Lower lobe of right lung (tissue), 2 donors: ENCODE measurements around the gene IMP3. TPM values are rescaled to one million over a fixed set of nuclear protein-coding genes. Genes with fewer than 3 reads are reported as not detected.
A peak's percentile ranks its signal among the peaks of the same experiment; 100 is the strongest.

Source experiments
- ATAC-seq, 2 donors: fragments of 200-7000 bp; cut with Tn5 transposase; one replicate each; pipeline ENCODE4 v1.9.1; 2020 to 2022; ENCODE audit warnings: mild to moderate bottlenecking in 2 of 2, moderate library complexity in 2 of 2
- DNase-seq: peaks from one replicate; pipeline ENCODE4 v3.0.0-alpha.2; 2020
- H3K27ac ChIP-seq: fragments of 200-600 bp; one replicate; pipeline ENCODE4 v1.8.0; 2022
- H3K27me3 ChIP-seq: fragments of 200-600 bp; one replicate; pipeline ENCODE4 v1.8.0; 2022; ENCODE audit warnings: low read depth
- H3K36me3 ChIP-seq: fragments of 200-600 bp; one replicate; pipeline ENCODE4 v1.8.0; 2022; ENCODE audit warnings: mild to moderate bottlenecking
- H3K4me1 ChIP-seq: fragments of 200-600 bp; one replicate; pipeline ENCODE4 v1.8.0; 2022
- H3K4me3 ChIP-seq: fragments of 200-600 bp; one replicate; pipeline ENCODE4 v1.8.0; 2022; ENCODE audit warnings: mild to moderate bottlenecking
- H3K9me3 ChIP-seq: fragments of 200-600 bp; one replicate; pipeline ENCODE4 v1.8.0; 2022
- intact Hi-C: fragments of 100-400 bp; cut with DNase I; formaldehyde crosslinking; loops from one replicate; pipeline ENCODE4 v1.11.0; 2022
- total RNA-seq: library from RNA; stranded (reverse); fragmentation: NEBNext Ultra II Directional; extraction: Animal tissue kit (Norgen Biotek cat#: 25700); gene quantifications from one replicate; pipeline ENCODE4 v1.2.1, GENCODE V29; 2021
- TF ChIP-seq, protein P1 (sequence below): fragments of 200-600 bp; IDR thresholded peaks from one replicate; pipeline ENCODE4 v1.8.0; 2022; ENCODE audit warnings: antibody characterized with exemption, mild to moderate bottlenecking
- donor health status: DM: no; HTN: yes; CAD: no; lungs with severe emphysema.

The IMP3 gene
- total RNA-seq, 1 donor from 2014 or later = 56.5 TPM

DNA sequence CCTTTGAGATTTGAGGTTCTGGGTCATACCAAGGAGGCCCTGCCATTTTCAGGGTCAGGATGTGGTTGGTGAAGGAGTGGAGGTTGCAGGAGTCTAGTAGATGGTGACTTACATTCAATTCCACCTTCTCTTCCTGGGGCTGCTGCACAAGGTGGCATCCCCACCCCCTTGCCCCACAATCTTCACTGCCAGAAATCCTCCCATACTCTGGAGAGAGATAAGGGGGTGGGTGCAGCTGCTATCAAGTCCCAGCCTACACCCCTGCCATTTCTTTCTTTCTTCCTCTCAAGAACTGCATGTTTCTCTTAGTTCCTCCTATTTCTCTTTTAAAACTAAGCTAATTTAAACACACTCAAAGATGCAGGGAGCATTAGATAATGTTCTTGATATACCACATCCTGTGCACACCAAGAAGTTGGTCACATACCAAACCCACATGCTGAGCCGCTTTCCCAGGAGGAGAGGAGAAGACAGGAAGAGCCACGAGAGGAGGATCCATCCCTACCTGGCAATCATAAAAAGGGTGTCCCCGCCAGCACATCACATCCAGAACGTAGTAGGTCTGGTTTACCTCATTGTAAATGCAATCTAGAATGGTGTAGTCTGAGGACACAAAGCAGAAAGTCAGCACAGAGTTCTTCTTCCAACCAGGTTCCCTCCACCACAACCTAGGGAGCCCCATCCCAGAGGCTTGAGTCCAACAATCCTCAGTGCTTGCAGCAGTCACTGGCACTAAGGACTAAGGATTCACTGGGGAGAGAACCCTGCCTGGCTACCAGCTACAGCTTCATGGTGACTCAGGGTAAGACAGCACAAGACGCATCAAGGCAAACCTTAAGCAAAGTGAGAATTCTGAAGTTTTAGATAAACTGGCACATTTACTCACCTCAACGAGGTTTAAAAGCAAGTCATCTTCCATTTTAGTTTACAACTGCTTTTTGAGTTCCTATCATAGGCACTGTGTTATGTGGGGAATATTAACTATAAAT lies 33.0 kb downstream of the IMP3 start:
- H3K27me3 ChIP-seq = no peaks in the 10 kb centered on the region
- H3K36me3 ChIP-seq = peaks cover 76% of the 10 kb centered on the region
- intact Hi-C loops = no loop called here
- TF ChIP-seq, protein P1, sequence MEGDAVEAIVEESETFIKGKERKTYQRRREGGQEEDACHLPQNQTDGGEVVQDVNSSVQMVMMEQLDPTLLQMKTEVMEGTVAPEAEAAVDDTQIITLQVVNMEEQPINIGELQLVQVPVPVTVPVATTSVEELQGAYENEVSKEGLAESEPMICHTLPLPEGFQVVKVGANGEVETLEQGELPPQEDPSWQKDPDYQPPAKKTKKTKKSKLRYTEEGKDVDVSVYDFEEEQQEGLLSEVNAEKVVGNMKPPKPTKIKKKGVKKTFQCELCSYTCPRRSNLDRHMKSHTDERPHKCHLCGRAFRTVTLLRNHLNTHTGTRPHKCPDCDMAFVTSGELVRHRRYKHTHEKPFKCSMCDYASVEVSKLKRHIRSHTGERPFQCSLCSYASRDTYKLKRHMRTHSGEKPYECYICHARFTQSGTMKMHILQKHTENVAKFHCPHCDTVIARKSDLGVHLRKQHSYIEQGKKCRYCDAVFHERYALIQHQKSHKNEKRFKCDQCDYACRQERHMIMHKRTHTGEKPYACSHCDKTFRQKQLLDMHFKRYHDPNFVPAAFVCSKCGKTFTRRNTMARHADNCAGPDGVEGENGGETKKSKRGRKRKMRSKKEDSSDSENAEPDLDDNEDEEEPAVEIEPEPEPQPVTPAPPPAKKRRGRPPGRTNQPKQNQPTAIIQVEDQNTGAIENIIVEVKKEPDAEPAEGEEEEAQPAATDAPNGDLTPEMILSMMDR = no peak
- no peaks in the 10 kb centered on the region for H3K9me3 ChIP-seq
- peak overlapping the region; percentile 4 for H3K27ac ChIP-seq
- DNase-seq (no peak), ATAC-seq (peak in 1 of 2 donors; percentile 15)
- H3K4me3 ChIP-seq = no peak overlapping the region
- no peaks in the 10 kb centered on the region for H3K4me1 ChIP-seq

DNA sequence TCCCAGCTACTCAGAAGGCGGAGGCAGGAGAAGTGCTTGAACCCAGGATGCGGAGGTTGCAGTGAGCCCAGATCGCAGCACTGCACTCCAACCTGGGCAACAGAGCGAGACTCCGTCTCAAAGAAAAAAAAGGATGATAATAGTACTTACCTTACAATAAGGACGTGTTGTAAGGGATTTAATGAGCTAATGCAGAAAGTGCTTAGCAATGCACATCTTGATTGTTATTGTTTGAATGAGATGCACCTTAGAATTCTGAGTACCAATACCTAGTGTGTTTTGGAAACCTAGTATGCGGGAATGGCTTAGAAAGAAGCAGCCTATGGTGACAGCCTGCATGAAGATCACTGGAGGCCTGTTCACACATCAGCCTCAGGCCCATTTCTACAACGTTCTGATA lies 34.0 kb downstream of the IMP3 start:
- TF ChIP-seq, protein P1 = no peak
- Histone ChIP-seq H3K4me1 (no peaks in the 10 kb centered on the region), H3K27ac (peak overlapping the region; percentile 25), H3K27me3 (no peaks in the 10 kb centered on the region), H3K36me3 (peaks cover 80% of the 10 kb centered on the region), H3K9me3 (no peaks in the 10 kb centered on the region), H3K4me3 (no peak overlapping the region)
- intact Hi-C loops = no loop called here
- ATAC-seq = no peak
- DNase-seq = no peak

DNA sequence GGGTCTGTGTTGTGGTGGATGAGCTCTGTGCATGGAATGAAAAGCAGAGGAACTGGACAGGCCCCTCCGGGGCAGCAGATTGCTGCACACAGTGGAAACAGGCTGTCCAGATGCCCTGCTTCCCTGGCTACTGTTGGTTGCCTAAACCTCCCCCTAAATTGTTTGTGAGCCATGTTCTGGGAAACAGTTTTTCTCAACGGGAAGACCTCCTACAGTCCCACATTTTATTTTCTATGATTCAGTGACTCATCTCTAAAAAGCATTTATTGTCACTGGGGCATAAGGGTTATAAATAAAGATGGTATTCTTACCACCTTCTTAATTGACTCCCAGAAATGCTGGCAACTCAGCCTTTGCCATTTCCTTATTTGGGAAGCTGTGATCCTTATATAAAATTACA lies 40.6 kb downstream of the IMP3 start:
- Histone ChIP-seq H3K9me3 (no peaks in the 10 kb centered on the region), H3K27me3 (no peaks in the 10 kb centered on the region), H3K27ac (no peak overlapping the region), H3K4me3 (no peak overlapping the region), H3K36me3 (peaks cover 79% of the 10 kb centered on the region), H3K4me1 (peaks cover 16% of the 10 kb centered on the region)
- DNase-seq (no peak), ATAC-seq (no peak)
- TF ChIP-seq, protein P1 = no peak
- intact Hi-C loops = no loop called here

DNA sequence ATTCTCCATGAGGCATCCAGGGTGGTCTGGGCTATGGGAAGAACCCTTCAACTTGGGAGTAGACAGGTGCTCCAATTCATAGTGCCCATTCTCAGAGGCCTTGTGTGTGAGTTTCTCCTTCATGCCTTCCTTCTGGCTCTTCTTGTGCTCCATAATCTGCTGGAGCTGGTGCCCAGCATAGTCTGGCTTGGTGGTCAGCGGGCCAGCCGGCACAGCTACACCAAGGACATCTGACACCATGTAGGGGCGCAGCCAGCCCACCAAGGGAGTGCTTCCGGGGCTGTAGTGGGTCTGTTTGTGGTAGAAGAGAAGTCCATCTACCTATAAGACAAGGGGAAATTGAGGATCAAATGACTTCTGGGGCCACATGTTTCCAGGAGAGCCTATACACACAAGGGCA lies 41.7 kb downstream of the IMP3 start:
- H3K27ac ChIP-seq = peak overlapping the region; percentile 38
- no peaks in the 10 kb centered on the region for H3K9me3 ChIP-seq
- TF ChIP-seq, protein P1 = no peak
- intact Hi-C loops = no loop called here
- H3K36me3 ChIP-seq = peaks cover 71% of the 10 kb centered on the region
- no peak for DNase-seq
- ATAC-seq = no peak
- H3K27me3 ChIP-seq = no peaks in the 10 kb centered on the region
- peaks cover 16% of the 10 kb centered on the region for H3K4me1 ChIP-seq
- no peak overlapping the region for H3K4me3 ChIP-seq

DNA sequence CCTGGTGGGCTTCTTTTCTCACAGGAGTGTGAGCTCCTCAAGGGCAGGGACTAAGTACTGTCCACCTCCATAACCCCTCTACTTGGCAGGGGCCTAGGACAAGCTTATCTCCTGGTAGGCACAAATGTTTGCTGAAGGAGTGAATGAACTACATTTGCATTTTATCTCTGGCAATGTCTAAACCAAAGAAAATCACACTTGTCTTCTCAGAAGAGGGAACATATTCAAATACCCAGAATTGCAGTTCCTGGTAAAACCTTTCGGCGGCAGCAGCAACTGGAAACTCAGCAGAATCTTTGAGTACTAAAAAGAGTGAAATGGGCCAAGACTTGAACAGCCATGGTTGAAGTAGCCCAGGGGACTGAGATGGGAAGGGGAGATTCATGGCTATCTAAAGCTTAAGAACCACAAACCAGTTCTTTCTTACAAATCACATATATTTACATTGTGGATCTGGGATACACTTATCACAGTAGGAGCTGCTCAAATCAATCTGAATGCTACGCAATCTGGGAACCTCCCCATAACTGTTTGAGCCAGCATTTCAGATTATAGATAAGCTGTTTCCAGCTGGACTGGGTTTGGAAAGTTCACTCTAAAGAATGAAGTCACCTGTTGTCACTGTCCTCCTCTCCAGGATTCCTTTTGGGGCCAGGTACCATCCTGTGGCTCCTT lies 42.2 kb downstream of the IMP3 start:
- intact Hi-C loops = no loop called here
- no peak overlapping the region for H3K4me3 ChIP-seq
- no peak for DNase-seq
- H3K27me3 ChIP-seq = no peaks in the 10 kb centered on the region
- TF ChIP-seq, protein P1 = peak; percentile 50
- H3K36me3 ChIP-seq = peaks cover 71% of the 10 kb centered on the region
- peak; percentile 41 to 48 for ATAC-seq
- no peaks in the 10 kb centered on the region for H3K9me3 ChIP-seq
- H3K4me1 ChIP-seq = peaks cover 16% of the 10 kb centered on the region
- H3K27ac ChIP-seq = peak overlapping the region; percentile 18
